Measurements from ENCODE around the gene C19orf73. TPM values are rescaled to one million over a fixed set of nuclear protein-coding genes. Genes with fewer than 3 reads are reported as not detected.

Gene C19orf73
- total RNA-seq, 1 experiment from 2014 or later, result 2.2 TPM

GRCh38 chr19:49104229-49104864 lies 14.6 kb downstream of the C19orf73 start (continued):
- no peak for TF ChIP-seq EZH2phosphoT487 (IDR thresholded peaks at IDR 0.05; ENCODE audit: borderline replicate concordance)
- TF ChIP-seq CBX3 (IDR thresholded peaks at IDR 0.05; ENCODE audit: low read depth), result no peak
- no peak for TF ChIP-seq TCF7L2 (IDR thresholded peaks at IDR 0.05; ENCODE audit: borderline replicate concordance, extremely low read depth, insufficient read depth, insufficient read length)
- TF ChIP-seq ZBTB33 (IDR thresholded peaks at IDR 0.05; ENCODE audit: extremely low read depth, insufficient replicate concordance, low read length), result no peak

- TF ChIP-seq RAD21 (IDR thresholded peaks at IDR 0.05; ENCODE audit: low read depth), result no peak
- TF ChIP-seq ZBTB33 (IDR thresholded peaks at IDR 0.05; ENCODE audit: extremely low read depth, insufficient replicate concordance, low read length), result no peak
- TF ChIP-seq ELF1 (IDR thresholded peaks at IDR 0.05; ENCODE audit: borderline replicate concordance, low read depth), result no peak
- no peak for TF ChIP-seq POLR2AphosphoS5 (IDR thresholded peaks at IDR 0.05; ENCODE audit: low read depth, low read length)
- TF ChIP-seq ZNF274 (IDR thresholded peaks at IDR 0.05; ENCODE audit: low read depth, low read length), result no peak
- TF ChIP-seq TCF7L2 (IDR thresholded peaks at IDR 0.05; ENCODE audit: borderline replicate concordance, extremely low read depth, insufficient read depth, insufficient read length), result no peak
- no peak for TF ChIP-seq CEBPB (IDR thresholded peaks at IDR 0.05; ENCODE audit: low read depth)
- TF ChIP-seq FOSL1 (IDR thresholded peaks at IDR 0.05; ENCODE audit: low read depth), result no peak
- TF ChIP-seq CTCF (IDR thresholded peaks at IDR 0.05 in 2 of 3, conservative IDR thresholded peaks at IDR 0.05 in 1 of 3; ENCODE audit: borderline replicate concordance in 1 of 3, insufficient read depth in 1 of 3, low read depth in 2 of 3, low read length in 2 of 3), result no peak
- TF ChIP-seq SRF (IDR thresholded peaks at IDR 0.05; ENCODE audit: low read depth), result no peak
- TF ChIP-seq SIN3A (IDR thresholded peaks at IDR 0.05; ENCODE audit: low read depth), result no peak
- TF ChIP-seq EGR1 (IDR thresholded peaks at IDR 0.05; ENCODE audit: low read depth), result no peak
- Histone ChIP-seq H3K4me1 (ENCODE audit: control insufficient read depth in 1 of 2, insufficient read depth in 2 of 2, low read length in 2 of 2) (no peaks in the 10 kb centered on the region), H3K9ac (ENCODE audit: low read length) (no peak overlapping the region), H2AFZ (ENCODE audit: low read depth, low read length, poor library complexity, severe bottlenecking) (no peak overlapping the region), H3K4me2 (ENCODE audit: low read length) (no peak overlapping the region), H4K20me1 (ENCODE audit: insufficient read depth) (peaks cover 3% of the 10 kb centered on the region; the same call in 1 of the 2 replicates), H3K27ac (ENCODE audit: low read depth, low read length) (no peak overlapping the region), H3K9me3 (ENCODE audit: control insufficient read depth in 1 of 2, insufficient read depth in 1 of 2, low read depth in 1 of 2, low read length in 2 of 2) (no peaks in the 10 kb centered on the region), H3K4me3 (replicated peaks in 1 of 2; ENCODE audit: low read depth in 1 of 2, low read length in 2 of 2) (no peak overlapping the region), H3K9me2 (ENCODE audit: insufficient read depth) (no peaks in the 10 kb centered on the region), H3K27me3 (ENCODE audit: insufficient read depth, low read length) (no peaks in the 10 kb centered on the region), H3K36me3 (ENCODE audit: control insufficient read depth in 1 of 2, insufficient read depth in 2 of 2, low read length in 2 of 2) (peaks cover 71 to 82% of the 10 kb centered on the region in 2 experiments), H3K79me2 (ENCODE audit: insufficient read depth, low read length) (peaks cover 65% of the 10 kb centered on the region)
- ChIA-PET CTCF (no interaction called here), RAD21 (ENCODE audit: low non-redundant PET in 1 of 2, low total read pairs in 2 of 2, uncharacterized antibody in 2 of 2, unreplicated experiment in 2 of 2) (no interaction called here), POLR2A (no interaction called here)
- ATAC-seq (no peak), DNase-seq (ENCODE audit: low read depth, low spot score) (no peak)
- intact Hi-C loops (cut with micrococcal nuclease), result no loop called here
- TSS peak; percentile 15 for BruUV-seq (replicated peaks)
Measured at GRCh38 chr19:49103331-49104085, 15.4 kb downstream of the C19orf73 start.
